GM21423 (cell line): ENCODE results near the gene CCDC12.

Experiments
- ATAC-seq: cut with Tn5 transposase; IDR thresholded peaks from one replicate; pipeline ENCODE4 v1.9.1; 2021; ENCODE audit warnings: mild to moderate bottlenecking, moderate library complexity; ENCODE audit not compliant: unreplicated experiment

CCDC12 gene

DNA sequence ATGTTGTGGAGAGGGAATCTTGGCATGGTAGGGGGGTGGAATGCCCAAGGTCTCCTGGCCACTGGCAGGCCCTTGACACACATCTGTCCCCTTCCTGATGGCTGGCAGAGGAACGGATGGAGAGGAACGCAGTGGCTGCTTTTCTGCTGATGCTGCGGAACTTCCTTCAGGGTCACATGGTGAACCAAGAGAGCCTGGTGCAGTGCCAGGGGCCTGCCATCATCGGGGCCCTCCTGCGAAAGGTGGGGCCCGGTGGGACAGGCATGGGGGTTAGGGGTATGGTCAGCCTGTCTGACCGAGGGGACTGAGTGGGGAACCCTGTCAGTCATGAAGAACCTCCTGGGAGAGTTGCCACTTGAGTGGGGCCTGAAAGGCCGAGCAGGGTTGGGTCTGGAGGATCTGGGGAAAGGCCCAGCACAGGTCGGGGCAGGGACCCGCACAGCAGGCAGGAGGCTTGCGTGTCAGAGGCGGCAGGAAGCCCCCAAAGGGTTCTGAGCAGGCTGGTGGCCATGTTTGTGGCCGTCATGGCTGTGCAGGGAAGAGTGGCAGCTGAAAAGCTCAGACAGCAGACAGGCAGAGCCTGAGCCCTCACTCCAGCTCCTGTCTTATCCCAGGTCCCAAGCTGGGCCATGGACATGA is 21.0 kb upstream of the CCDC12 start:
- ATAC-seq, result no peak

DNA sequence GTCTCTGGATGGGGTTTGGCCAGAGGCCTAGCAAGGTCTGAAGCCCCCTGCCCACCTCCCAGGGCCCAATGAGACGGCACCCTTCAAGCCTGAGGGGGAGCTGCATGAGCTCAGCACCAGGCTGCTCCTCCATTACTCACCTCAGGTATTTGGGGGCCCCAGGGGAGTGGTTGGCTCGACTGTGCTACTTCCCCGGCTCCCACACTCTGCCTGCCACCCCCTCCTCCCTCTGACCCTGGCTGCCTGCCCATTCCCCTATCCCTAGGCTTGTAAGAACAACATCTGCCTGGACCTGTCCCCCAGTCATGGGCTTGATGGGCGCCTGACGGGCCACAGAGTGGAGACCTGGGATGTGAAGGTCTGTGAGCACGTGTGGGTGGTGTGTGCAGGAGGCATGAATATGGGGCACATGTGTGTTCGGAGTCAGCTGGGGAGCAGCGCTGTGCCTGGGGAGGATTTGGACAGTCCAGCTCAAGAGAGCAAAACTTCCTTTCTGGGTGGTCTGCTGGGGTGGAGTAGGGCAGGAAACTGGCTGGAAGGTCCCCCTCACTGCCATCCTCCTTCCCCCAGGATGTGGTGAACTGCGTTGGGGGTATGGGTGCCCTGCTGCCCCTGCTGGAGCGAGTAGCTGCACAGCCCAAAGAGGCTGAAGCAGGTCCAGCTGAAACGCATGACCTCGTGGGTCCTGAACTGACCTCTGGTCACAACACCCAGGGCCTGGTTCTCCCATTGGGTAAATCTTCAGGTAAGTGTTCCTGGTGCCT is 20.3 kb upstream of the CCDC12 start:
- no peak for ATAC-seq

DNA sequence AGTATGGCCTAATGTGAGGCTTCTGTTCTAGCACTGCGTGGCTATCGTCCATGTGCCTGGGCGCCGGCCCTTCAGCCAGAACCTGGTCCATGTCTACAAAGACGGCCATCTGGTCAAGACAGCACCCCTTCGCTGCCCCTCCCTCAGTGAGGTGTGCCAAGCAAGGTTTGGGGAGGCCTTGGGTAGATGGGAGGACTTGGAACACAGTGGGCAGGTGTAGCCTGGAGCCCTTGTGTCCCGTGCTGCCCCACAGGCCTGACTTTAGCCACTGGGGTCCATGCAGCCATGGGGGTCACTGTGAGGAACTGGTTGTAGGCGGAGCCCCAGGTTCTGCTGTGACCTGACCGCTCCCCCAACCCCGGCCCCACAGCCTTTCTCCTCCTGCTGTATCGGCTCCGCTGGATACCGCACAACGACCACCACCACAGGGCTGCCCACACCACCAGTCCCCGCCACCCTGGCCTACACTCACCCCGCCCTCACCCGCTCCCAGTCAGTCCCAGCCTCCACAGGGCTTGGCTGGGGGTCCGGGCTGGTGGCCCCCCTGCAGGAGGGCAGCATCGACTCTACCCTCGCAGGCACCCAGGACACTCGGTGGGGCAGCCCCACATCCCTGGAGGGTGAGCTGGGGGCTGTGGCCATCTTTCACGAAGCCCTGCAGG is 19.5 kb upstream of the CCDC12 start:
- ATAC-seq, result no peak

DNA sequence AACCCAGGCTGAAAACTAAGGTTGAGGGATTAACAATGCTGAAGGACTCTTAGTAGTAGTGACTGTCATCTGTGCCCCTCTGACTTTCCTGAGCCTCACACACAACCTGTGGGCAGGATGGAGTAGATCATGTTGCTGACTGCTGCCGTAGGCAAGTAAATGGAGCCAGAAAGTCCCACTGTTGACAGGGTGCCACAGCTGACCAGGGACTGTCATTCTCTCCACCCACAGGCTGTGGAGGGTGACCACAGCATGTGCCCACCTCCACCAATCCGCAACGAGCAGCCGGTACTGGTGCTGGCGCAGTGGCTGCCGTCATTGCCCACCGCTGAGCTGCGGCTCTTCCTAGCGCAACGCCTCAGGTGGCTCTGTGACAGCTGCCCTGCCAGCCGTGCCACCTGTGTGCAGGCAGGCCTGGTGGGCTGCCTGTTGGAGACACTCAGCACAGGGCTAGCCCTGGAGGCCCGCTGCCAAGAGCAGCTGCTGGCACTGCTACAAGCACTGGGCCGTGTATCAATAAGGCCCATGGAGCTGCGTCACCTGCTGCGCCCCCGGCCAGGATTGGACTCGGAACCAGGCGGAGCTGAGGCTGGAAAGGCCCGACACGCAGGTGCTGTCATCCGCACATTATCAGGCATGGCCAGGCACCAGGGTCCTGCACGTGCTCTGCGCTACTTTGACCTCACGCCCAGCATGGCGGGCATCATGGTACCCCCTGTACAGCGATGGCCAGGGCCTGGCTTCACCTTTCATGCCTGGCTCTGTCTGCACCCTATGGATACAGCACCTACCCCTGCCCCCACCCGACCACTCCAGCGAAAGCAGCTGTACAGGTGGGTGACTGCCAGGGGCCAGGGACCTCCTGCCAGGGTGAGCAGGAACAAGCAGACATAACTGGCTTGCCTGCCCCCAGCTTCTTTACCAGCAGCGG is 18.5 kb upstream of the CCDC12 start:
- no peak for ATAC-seq

DNA sequence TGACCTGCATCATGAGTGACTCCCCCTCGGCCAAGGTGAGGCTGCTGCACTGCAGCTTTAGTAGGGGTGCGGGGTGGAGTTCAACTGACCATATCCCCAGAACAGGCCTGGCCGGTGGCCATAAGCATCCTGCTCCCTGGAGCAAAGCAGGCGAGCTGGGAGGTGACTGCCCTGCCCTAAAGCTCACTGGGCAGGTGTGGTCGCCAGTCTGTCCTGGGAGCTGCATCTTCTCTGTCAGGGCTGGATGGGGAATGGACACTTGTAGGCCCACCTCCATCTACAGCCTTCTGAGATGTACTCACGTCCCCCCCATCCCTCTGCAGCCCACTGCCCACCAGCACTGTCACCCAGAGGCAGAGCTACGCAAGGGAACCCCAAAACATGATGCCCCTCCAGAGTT is 17.4 kb upstream of the CCDC12 start:
- no peak for ATAC-seq

DNA sequence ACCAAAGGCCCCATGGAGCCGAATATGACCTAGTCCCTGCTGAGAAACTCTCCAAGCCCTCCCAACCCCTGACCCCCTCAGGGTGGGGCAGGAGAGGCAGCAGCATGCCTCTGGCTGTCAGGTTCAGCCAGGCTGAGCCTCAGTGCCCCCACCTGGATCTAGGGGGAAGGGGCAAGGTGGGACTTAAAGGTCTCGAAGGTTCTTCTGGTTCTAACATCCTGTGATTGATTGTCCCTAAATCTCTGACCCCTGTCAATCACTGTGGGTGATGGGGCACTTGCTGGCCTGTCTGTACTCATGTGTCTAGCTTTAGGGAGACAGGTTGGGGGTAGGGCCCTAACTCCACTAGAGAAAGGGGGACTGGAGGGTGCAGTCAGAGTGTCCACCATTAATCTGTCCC is 16.7 kb upstream of the CCDC12 start:
- ATAC-seq, result no peak

DNA sequence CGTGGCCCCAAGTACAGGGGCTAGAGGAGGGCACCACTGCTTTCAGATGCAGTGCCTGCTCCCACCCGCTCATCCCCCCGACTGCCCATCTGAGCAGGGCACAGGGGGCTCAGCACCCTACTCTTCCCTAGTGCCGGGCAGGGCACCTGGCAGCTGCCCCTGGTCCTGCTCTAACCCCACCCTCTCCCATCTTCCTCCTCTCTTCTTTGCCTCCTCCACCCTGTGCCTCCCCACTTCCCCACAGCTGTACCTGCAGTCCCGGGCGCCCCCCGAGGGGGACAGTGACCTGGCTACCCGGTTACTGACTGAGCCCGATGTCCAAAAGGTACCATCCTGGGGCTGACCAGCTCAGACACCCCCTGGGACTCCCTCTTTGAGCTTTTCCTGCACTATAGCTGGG is 15.7 kb upstream of the CCDC12 start:
- ATAC-seq, result no peak

DNA sequence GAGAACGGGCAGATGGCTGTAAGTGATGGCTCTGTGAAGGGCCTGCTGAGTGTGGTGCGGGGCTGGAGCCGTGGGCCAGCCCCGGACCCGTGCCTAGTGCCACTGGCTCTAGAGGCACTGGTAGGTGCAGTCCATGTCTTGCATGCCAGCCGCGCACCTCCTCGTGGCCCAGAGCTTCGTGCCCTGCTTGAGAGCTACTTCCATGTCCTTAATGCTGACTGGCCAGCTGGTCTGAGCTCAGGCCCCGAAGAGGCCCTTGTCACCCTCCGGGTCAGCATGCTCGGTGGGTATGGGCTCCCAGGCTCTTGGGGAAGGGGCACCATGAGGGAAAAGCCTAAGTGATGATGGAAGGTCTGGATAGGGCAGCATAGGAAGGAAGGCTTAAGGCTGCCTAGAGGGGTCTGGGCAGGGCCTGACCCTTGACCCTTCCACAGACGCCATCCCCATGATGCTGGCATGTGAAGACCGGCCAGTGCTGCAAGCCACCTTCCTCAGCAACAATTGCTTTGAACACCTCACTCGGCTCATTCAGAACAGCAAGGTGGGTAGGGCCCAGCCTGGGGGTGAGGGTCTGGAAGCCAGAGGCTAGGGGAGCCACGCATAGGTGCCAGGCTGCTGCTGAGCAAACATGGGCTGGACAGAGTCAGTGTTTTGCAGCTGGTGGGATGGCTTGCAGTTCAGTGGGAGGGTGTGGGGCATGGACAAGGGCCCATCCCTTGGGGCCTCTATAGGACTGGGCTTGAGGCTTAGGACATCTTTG is 15.0 kb upstream of the CCDC12 start:
- ATAC-seq, result no peak

DNA sequence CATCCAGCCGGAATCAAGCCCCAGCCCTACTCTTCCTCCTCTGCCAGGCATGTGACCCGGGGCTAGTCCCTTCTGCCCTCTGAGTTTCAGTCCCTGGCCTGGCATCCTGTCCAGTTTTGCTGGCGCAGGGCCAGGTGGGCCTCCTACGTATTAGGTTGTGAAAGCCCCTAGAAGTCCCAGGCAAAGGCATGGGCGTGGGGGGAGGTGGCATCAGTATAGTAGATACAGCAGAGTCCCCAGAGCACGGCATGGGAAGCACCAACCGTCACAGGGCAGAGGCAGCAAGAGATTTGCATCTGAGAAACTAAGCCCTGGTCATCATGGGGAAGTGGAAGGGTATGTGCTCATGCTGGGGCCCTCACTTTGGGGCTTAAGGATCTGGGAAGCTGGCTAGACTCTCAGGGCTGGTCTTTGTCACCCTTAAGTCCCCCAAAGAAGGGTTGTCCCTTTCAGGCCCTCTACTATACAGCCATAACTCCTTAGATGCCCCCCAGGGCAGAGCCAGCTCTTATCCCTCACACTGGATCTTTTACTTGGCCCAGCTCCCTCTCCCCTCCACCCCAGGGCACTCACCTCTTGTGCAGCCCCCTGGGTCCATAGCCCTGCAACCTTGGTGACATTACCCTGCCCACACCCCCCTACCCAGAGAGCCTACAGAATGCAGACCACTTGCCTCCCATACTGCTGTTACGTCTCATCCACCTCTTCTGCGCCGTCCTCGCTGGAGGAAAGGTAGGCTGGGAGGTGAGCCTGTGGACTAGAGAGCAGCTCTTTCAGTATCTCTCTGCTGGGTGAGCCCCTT is 14.2 kb upstream of the CCDC12 start:
- ATAC-seq, result no peak

DNA sequence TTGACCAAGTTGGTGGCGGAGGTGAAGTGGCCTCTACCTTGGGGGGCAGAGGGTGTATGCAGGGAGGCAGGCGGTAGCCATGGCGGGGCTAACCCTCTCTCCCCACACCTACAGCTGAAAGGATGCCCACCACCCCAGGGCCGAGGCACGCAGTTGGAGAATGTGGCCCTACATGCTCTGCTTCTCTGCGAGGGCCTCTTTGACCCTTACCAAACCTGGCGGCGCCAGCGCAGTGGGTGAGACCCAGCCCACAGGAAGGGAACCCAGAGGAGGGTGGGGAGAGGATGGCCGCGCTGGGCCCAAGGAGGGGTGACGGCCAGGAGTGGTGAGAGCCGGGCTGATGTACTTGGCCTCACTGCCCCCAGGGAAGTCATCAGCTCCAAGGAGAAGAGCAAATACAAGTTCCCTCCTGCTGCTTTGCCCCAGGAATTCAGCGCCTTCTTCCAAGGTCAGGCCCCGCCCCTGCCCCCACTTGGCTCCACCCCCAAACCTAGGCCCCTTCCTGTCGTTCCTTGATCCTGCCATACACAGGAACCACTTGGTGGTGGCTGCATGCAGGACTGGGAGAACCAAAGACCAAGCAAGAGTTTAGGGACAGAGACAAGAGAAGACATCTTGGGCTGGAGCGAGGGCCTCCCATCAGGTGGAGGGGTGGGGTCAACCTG is 12.7 kb upstream of the CCDC12 start:
- no peak for ATAC-seq

DNA sequence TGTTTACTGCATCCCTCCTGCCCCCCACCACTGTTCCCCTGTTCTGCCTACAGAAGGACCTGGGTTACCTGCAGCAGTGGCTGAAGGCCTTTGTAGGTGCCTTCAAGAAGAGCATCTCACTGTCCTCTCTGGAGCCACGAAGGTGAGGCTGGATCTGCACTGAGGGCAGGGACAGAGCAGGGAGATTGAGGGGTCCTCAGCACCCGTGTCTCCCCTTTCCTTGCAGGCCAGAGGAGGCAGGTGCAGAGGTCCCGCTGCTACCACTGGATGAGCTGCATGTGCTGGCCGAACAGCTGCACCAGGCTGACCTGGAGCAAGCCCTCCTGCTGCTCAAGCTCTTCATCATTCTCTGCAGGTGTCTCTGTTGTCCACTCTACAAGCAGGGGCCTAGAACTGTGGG is 12.1 kb upstream of the CCDC12 start:
- ATAC-seq, result no peak

DNA sequence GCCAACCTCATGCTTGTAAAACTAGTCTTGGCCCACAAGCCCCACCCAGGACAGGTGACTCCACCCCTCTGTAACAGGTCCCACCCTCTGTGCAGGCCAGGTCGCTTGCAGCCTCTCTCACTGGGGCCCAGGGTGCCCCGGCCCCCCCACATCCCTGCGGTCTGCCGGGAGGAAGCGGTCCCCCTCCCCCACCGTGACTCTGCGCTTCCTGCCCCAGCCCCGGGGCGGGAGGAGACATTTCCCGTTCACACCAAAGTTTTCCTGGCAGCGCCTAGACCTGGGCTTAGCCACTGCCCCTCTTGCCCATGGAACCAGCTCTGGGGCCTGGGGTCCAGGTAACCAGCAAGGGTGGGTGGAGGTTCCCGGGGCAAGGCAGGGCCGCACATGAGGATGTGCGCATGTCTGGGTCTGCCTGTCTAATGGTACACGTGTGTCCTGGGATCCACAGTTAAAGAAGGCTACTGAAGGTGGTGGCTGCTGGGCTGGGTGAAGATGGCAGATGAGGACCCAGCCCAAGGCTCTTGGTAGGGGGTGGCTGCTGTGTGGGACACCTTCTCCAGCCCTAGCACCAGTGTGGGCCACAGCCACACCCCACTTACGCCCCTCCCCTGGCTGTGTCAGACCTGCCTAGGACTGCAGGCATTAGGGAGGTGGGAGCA is 11.3 kb upstream of the CCDC12 start:
- ATAC-seq, result peak; percentile 72

DNA sequence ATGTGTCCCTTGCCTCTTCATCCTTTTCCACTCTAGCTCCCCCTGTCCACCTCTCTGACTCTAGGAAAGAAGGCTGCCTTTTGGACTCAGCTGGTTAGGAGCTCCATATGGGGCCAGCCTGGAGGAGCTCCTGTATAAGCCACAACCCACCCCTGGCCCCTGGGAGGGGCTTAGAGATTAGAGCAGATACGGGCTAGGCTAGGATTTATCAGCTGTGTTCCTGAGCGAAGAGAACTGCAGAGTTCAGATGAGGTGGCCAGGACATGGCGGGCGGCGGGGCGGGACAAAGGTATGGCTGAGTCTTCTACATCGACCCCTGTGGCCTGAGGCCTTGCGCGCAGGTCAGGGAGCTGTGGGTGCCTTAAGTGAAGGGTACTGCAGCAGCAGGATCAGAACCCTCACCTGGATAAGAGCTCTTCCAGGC is 10.8 kb upstream of the CCDC12 start:
- ATAC-seq, result no peak

DNA sequence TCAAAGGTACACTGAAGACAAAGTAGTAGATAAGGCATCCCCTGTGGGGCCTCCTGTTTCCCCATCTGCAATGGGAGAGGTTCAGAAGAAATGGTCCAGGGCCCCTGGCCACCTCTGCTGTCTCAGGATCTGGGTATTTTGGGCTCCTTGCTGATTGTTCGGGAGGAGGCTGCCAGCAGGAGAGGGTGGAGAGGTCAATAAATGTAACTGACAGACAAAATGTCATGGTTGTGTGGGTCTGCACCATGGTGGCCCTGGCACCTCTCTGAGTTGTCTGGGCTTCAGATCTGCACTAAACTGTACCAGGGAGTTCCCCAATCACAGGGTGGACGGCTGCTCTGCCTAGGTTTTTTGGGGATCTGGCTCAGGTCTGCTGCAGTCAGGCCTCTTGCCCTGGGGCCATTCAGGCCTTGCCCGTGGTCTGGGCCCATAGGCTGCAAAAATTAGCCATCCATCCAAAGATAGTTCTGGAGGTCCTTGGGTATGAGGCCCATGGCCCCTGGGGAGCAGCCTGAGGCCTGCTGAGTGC is 10.3 kb upstream of the CCDC12 start:
- ATAC-seq, result no peak

DNA sequence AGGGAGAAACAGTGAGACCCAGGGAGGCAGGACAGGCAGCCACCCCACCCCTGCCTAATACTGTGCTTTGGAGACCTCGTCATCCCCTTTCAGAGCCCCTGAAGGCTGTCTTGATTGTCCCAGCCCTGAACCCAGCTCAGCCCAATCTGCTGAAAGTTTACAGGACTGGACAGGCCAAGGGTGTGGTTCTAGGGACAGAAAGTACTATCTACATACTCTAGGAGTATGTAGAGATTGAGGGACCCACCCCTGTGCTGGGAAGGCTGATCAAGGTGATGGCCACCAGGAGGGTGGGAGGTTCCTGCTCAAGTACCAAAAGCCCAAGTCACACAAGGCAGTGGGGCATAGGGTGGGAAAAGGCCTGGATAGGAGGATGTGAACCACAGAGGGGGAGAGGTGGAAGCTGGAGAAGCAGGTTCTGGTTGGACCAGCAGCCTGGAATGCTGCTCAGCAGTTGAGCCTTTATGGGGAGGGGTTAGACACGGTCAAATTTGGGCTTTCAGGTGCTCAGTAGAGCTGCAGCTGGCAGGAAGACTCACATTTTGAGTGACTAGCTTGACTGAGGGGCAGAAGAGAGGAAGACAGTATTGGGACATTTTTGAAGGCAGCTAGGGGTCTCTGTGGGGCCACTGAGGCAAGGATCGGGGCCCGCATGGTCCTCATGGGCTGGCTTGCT is 9.6 kb upstream of the CCDC12 start:
- no peak for ATAC-seq

DNA sequence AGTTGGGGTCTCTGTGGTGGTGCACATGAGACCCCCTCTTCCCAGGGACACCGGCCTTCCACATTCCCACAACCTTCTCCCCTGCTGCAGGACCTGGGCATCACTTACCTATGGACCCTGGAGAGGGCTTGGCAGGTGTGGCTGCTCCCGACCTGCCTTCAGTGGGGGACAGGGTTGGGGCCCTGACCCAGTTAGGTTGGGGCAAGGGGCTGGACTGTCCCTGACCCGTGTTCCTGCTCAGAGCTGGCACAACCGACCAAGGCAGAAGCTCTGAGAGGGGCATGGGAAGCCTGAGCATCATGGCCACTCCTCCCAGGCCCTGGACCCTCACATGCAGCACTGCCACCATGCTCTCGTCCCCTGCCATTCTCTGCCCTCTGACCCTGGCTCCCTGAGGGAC is 9.0 kb upstream of the CCDC12 start:
- ATAC-seq, result no peak

DNA sequence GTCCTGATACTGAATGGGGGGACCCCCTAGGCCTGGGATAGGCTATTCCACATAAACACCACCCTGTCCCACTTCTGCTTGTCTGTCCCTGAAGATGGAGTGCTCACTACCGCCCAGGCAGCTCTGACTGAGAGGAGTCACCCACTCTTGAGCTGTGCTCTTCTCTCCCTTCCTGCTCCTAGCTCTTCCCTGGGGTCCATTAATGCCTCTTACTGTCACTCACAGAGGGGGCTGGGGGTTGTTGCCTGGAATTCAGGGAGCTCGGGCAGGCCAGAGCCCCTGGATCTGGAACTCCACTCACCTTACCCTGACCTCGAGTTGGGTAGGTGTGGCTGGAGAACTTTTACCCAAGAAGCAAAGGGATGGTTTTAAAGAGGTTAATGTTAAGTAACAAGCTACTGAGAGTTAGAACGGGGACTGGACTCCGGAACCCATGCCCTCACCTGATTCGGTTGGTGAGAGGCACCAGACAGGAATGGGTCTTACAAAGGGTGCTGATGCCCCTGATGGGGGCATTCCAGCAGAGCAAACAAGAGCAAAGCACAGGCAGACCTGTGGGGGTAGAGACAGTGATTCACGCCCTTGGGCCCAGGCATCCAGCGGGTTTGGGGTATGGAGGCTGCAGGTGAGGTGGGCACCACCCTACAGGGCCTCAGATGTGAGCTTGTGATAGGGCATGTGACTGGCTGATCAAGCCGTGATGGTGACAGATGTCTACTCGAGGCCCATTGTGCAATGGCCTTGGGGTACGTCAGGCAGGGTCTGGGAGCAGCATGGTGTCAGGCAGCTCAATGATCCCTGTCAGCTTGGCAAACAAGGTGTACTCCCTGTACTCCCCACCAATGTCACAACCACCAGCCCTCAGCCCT is 8.3 kb upstream of the CCDC12 start:
- no peak for ATAC-seq
